IPS-15b (cell line): ENCODE data around the gene CMPK1.
A peak's percentile ranks its signal among the peaks of the same experiment; 100 is the strongest.

Experiments
- H3K27me3 ChIP-seq: one replicate; pipeline ENCODE4 v1.6.1; 2013; ENCODE audit warnings: low read length; ENCODE audit not compliant: control insufficient read depth, insufficient read depth
- H3K36me3 ChIP-seq: one replicate; pipeline ENCODE4 v1.6.1; 2013; ENCODE audit warnings: low read length; ENCODE audit not compliant: control insufficient read depth, insufficient read depth
- H3K4me1 ChIP-seq: one replicate; pipeline ENCODE4 v1.6.1; 2013; ENCODE audit warnings: mild to moderate bottlenecking, low read length; ENCODE audit not compliant: control insufficient read depth, insufficient read depth
- H3K4me3 ChIP-seq: one replicate; pipeline ENCODE4 v1.5.1; 2013; ENCODE audit warnings: low read depth, low read length
- H3K9ac ChIP-seq: one replicate; pipeline ENCODE4 v1.6.1; 2013; ENCODE audit warnings: low read depth, mild to moderate bottlenecking, low read length
- H3K9me3 ChIP-seq: one replicate; pipeline ENCODE4 v1.6.1; 2013; ENCODE audit warnings: mild to moderate bottlenecking, low read length; ENCODE audit not compliant: control insufficient read depth, insufficient read depth

Gene CMPK1

GRCh38 chr1:47401761-47402160 is 68.2 kb downstream of the CMPK1 start:
- peaks cover 23% of the 10 kb centered on the region for H3K27me3 ChIP-seq
- H3K4me1 ChIP-seq: no peaks in the 10 kb centered on the region

GRCh38 chr1:47402591-47402990 is 69.0 kb downstream of the CMPK1 start:
- H3K9me3 ChIP-seq: no peaks in the 10 kb centered on the region
- no peaks in the 10 kb centered on the region for H3K36me3 ChIP-seq
- peaks cover 21% of the 10 kb centered on the region for H3K27me3 ChIP-seq
- no peak overlapping the region for H3K9ac ChIP-seq
- no peak overlapping the region for H3K4me3 ChIP-seq
- H3K4me1 ChIP-seq: no peaks in the 10 kb centered on the region

More at GRCh38 chr1:47401761-47402160, 68.2 kb downstream of the CMPK1 start:
- no peaks in the 10 kb centered on the region for H3K9me3 ChIP-seq
- H3K9ac ChIP-seq: no peak overlapping the region
- H3K4me3 ChIP-seq: no peak overlapping the region
- no peaks in the 10 kb centered on the region for H3K36me3 ChIP-seq

GRCh38 chr1:47403321-47403910 is 69.8 kb downstream of the CMPK1 start:
- Histone ChIP-seq H3K4me1 (no peaks in the 10 kb centered on the region), H3K27me3 (peaks cover 21% of the 10 kb centered on the region), H3K9ac (no peak overlapping the region), H3K36me3 (no peaks in the 10 kb centered on the region), H3K4me3 (no peak overlapping the region), H3K9me3 (no peaks in the 10 kb centered on the region)

- peaks cover 30% of the 10 kb centered on the region for H3K27me3 ChIP-seq
- no peaks in the 10 kb centered on the region for H3K36me3 ChIP-seq
Observed at GRCh38 chr1:47405697-47406096, 72.1 kb downstream of the CMPK1 start.

GRCh38 chr1:47406966-47407365 is 73.4 kb downstream of the CMPK1 start:
- Histone ChIP-seq H3K27me3 (peaks cover 33% of the 10 kb centered on the region), H3K9ac (no peak overlapping the region), H3K9me3 (no peaks in the 10 kb centered on the region), H3K4me1 (no peaks in the 10 kb centered on the region), H3K36me3 (no peaks in the 10 kb centered on the region), H3K4me3 (no peak overlapping the region)

More at GRCh38 chr1:47405697-47406096, 72.1 kb downstream of the CMPK1 start:
- Histone ChIP-seq H3K9ac (no peak overlapping the region), H3K4me3 (no peak overlapping the region), H3K9me3 (no peaks in the 10 kb centered on the region), H3K4me1 (no peaks in the 10 kb centered on the region)

GRCh38 chr1:47407481-47407880 is 73.9 kb downstream of the CMPK1 start:
- Histone ChIP-seq H3K9me3 (no peaks in the 10 kb centered on the region), H3K4me1 (no peaks in the 10 kb centered on the region), H3K36me3 (no peaks in the 10 kb centered on the region), H3K27me3 (peaks cover 33% of the 10 kb centered on the region), H3K4me3 (no peak overlapping the region), H3K9ac (no peak overlapping the region)

- H3K9me3 ChIP-seq: no peaks in the 10 kb centered on the region
- no peaks in the 10 kb centered on the region for H3K36me3 ChIP-seq
- no peak overlapping the region for H3K4me3 ChIP-seq
- no peaks in the 10 kb centered on the region for H3K4me1 ChIP-seq
- no peak overlapping the region for H3K9ac ChIP-seq
- H3K27me3 ChIP-seq: peaks cover 46% of the 10 kb centered on the region
Observed at GRCh38 chr1:47409311-47410067, 75.9 kb downstream of the CMPK1 start.

- no peak overlapping the region for H3K4me3 ChIP-seq
- no peaks in the 10 kb centered on the region for H3K9me3 ChIP-seq
- peaks cover 50% of the 10 kb centered on the region for H3K27me3 ChIP-seq
- H3K4me1 ChIP-seq: no peaks in the 10 kb centered on the region
- no peak overlapping the region for H3K9ac ChIP-seq
- H3K36me3 ChIP-seq: no peaks in the 10 kb centered on the region
Observed at GRCh38 chr1:47410068-47410455, 76.5 kb downstream of the CMPK1 start.

GRCh38 chr1:47411436-47411835 is 77.8 kb downstream of the CMPK1 start:
- H3K9ac ChIP-seq: no peak overlapping the region
- H3K9me3 ChIP-seq: no peaks in the 10 kb centered on the region
- H3K4me1 ChIP-seq: no peaks in the 10 kb centered on the region
- peaks cover 58% of the 10 kb centered on the region for H3K27me3 ChIP-seq
- H3K4me3 ChIP-seq: no peak overlapping the region
- no peaks in the 10 kb centered on the region for H3K36me3 ChIP-seq

GRCh38 chr1:47412437-47412836 is 78.8 kb downstream of the CMPK1 start:
- peaks cover 65% of the 10 kb centered on the region for H3K27me3 ChIP-seq
- no peaks in the 10 kb centered on the region for H3K9me3 ChIP-seq
- H3K4me3 ChIP-seq: no peak overlapping the region
- no peaks in the 10 kb centered on the region for H3K4me1 ChIP-seq
- H3K9ac ChIP-seq: no peak overlapping the region
- H3K36me3 ChIP-seq: no peaks in the 10 kb centered on the region

- no peak within 1 kb of the TSS for H3K9ac ChIP-seq
- H3K4me1 ChIP-seq: no peaks in the 10 kb centered on the region
- H3K27me3 ChIP-seq: peaks cover 86% of the 10 kb centered on the region
- H3K9me3 ChIP-seq: no peaks in the 10 kb centered on the region
- H3K4me3 ChIP-seq: peak within 1 kb of the TSS; percentile 46
- no peaks in the 10 kb centered on the region for H3K36me3 ChIP-seq
Observed at GRCh38 chr1:47415728-47416318, 82.2 kb downstream of the CMPK1 start, which contains the start of gene FOXE3. Gene FOXE3 (plus strand): TSS chr1:47416285. CDS start chr1:47416316, 31 bp downstream.
